Measurements from ENCODE around the gene SELP. TPM values are rescaled to one million over a fixed set of nuclear protein-coding genes. Genes with fewer than 3 reads are reported as not detected.

The SELP gene
- total and polyA plus RNA-seq, 2 of the 8 experiments (the other 6 are each of a cell fraction or from before 2014, with no cell fraction given): not detected

DNA sequence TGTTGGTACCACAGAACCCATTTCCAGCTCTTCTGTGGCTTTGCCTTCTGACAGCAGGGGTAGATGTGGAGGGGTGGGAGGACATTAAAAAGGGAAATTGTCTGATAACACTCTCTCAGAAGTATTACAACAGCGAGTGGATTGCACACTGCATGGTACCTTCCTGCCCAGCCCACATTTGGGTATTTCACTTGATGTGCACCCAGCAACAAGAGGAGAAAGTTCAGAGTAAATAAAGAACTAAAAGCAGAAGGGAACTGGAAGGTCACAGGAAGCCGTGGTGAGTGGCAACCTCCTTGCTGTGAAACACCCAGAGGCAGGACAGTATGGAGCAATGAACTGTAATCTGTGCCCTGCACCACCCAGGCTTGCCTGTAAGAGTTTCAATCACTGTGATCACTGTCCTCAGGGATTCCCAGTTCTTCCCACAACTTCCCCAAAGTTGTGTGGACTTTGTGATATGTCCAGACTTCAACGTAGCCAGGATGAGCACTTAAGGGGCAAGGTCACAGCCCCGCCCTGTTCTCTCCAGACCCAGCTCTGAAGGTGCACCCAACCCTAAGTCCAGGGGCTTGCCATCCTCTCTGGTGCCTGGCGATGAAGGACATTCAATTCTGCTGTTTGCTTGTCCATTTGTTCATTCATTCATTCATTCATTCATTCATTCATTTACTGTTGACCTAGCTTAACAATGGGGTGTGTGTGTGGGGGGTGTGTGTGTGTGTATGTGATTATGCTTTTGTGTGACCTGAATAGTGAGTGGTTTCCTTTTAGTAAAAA is 25.0 kb downstream of the SELP start (continued):
- TF ChIP-seq, protein P1, sequence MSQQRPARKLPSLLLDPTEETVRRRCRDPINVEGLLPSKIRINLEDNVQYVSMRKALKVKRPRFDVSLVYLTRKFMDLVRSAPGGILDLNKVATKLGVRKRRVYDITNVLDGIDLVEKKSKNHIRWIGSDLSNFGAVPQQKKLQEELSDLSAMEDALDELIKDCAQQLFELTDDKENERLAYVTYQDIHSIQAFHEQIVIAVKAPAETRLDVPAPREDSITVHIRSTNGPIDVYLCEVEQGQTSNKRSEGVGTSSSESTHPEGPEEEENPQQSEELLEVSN (IDR thresholded peaks at IDR 0.05): no peak
- TF ChIP-seq SAP30 (IDR thresholded peaks at IDR 0.05; ENCODE audit: insufficient read depth, insufficient replicate concordance, low read length): no peak
- no peak for TF ChIP-seq CEBPB (IDR thresholded peaks at IDR 0.05; ENCODE audit: low read depth, low read length)
- TF ChIP-seq, protein P2, sequence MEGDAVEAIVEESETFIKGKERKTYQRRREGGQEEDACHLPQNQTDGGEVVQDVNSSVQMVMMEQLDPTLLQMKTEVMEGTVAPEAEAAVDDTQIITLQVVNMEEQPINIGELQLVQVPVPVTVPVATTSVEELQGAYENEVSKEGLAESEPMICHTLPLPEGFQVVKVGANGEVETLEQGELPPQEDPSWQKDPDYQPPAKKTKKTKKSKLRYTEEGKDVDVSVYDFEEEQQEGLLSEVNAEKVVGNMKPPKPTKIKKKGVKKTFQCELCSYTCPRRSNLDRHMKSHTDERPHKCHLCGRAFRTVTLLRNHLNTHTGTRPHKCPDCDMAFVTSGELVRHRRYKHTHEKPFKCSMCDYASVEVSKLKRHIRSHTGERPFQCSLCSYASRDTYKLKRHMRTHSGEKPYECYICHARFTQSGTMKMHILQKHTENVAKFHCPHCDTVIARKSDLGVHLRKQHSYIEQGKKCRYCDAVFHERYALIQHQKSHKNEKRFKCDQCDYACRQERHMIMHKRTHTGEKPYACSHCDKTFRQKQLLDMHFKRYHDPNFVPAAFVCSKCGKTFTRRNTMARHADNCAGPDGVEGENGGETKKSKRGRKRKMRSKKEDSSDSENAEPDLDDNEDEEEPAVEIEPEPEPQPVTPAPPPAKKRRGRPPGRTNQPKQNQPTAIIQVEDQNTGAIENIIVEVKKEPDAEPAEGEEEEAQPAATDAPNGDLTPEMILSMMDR (IDR thresholded peaks at IDR 0.05; ENCODE audit: control extremely low read depth in 1 of 3, insufficient read depth in 1 of 3, low read depth in 1 of 3, low read length in 3 of 3): no peak
- no peak for TF ChIP-seq KDM5A (IDR thresholded peaks at IDR 0.05; ENCODE audit: low read length)
- TF ChIP-seq EGR1 (IDR thresholded peaks at IDR 0.05; ENCODE audit: borderline replicate concordance, low read depth, low read length): no peak
- TF ChIP-seq JUN (IDR thresholded peaks at IDR 0.05; ENCODE audit: low read depth, low read length): no peak
- no peak for TF ChIP-seq TEAD4 (IDR thresholded peaks at IDR 0.05; ENCODE audit: low read depth, low read length)
